H9 (cell line): Measurements from ENCODE around the gene OTOL1. TPM values are rescaled to one million over a fixed set of nuclear protein-coding genes. Genes with fewer than 3 reads are reported as not detected.

Source experiments
- DNase-seq: peaks from one replicate; pipeline ENCODE4 v3.0.0-alpha.2; 2017
- H2AFZ ChIP-seq: one replicate; pipeline ENCODE4 v1.6.1; 2013; ENCODE audit warnings: mild to moderate bottlenecking, low read length, control low read depth, moderate library complexity
- H2AK5ac ChIP-seq: 2 replicates; pipeline ENCODE4 v1.6.1; 2013; ENCODE audit warnings: low read length, control low read depth, mixed read lengths; ENCODE audit not compliant: insufficient read length
- H2BK120ac ChIP-seq: one replicate; pipeline ENCODE4 v1.6.1; 2013; ENCODE audit warnings: low read depth, mild to moderate bottlenecking, low read length, control low read depth, inconsistent platforms; ENCODE audit not compliant: poor library complexity, severe bottlenecking
- H2BK12ac ChIP-seq: 2 replicates; pipeline ENCODE4 v1.6.1; 2013; ENCODE audit warnings: low read length, control low read depth, mixed read lengths, low read depth; ENCODE audit not compliant: insufficient read length
- H2BK15ac ChIP-seq: 2 replicates; pipeline ENCODE4 v1.6.1; 2013; ENCODE audit warnings: low read depth, low read length, control low read depth
- H2BK20ac ChIP-seq: one replicate; pipeline ENCODE4 v1.6.1; 2013; ENCODE audit warnings: low read depth, mild to moderate bottlenecking, low read length, control low read depth, inconsistent platforms; ENCODE audit not compliant: poor library complexity, severe bottlenecking
- H2BK5ac ChIP-seq: 2 replicates; pipeline ENCODE4 v1.6.1; 2013; ENCODE audit warnings: low read length, control low read depth, mixed read lengths; ENCODE audit not compliant: insufficient read length
- H3K14ac ChIP-seq: 2 replicates; pipeline ENCODE4 v1.6.1; 2013; ENCODE audit warnings: low read length, control low read depth; ENCODE audit not compliant: insufficient read depth
- H3K18ac ChIP-seq: 2 replicates; pipeline ENCODE4 v1.6.1; 2013; ENCODE audit warnings: low read depth, mild to moderate bottlenecking, mixed read lengths, low read length, control low read depth; ENCODE audit not compliant: insufficient read length
- H3K23ac ChIP-seq: 2 replicates; pipeline ENCODE4 v1.6.1; 2013; ENCODE audit warnings: low read length, control low read depth, mixed read lengths, low read depth; ENCODE audit not compliant: insufficient read length
- H3K23me2 ChIP-seq: 2 replicates; pipeline ENCODE4 v1.6.1; 2013; ENCODE audit warnings: low read depth, mild to moderate bottlenecking, mixed read lengths, low read length, control low read depth; ENCODE audit not compliant: insufficient read length, poor library complexity, severe bottlenecking
- H3K27ac ChIP-seq: 2 replicates; pipeline ENCODE4 v1.5.1; 2013; ENCODE audit warnings: low read length, control low read depth, mixed read lengths, low read depth; ENCODE audit not compliant: insufficient read length
- H3K27me3 ChIP-seq: 2 replicates; pipeline ENCODE4 v1.6.1; 2013; ENCODE audit warnings: low read length, control low read depth, inconsistent platforms; ENCODE audit not compliant: insufficient read depth
- H3K4ac ChIP-seq: 2 replicates; pipeline ENCODE4 v1.6.1; 2013; ENCODE audit warnings: low read depth, mild to moderate bottlenecking, control low read depth, inconsistent platforms, low read length, moderate library complexity
- H3K4me1 ChIP-seq: 2 replicates; pipeline ENCODE4 v1.6.1; 2013; ENCODE audit warnings: low read length, control low read depth, inconsistent platforms; ENCODE audit not compliant: insufficient read depth
- H3K4me2 ChIP-seq: 2 replicates; pipeline ENCODE4 v1.6.1; 2013; ENCODE audit warnings: low read length, control low read depth, mixed read lengths; ENCODE audit not compliant: insufficient read length, insufficient read depth
- H3K56ac ChIP-seq: 2 replicates; pipeline ENCODE4 v1.6.1; 2013; ENCODE audit warnings: low read depth, mild to moderate bottlenecking, mixed read lengths, low read length, control low read depth; ENCODE audit not compliant: insufficient read length
- H3K79me1 ChIP-seq: 2 replicates; pipeline ENCODE4 v1.6.1; 2013; ENCODE audit warnings: low read depth, mild to moderate bottlenecking, moderate library complexity, low read length, control low read depth, inconsistent platforms; ENCODE audit not compliant: insufficient read depth, poor library complexity, severe bottlenecking
- H3K79me2 ChIP-seq: 2 replicates; pipeline ENCODE4 v1.6.1; 2013; ENCODE audit warnings: low read length, control low read depth, inconsistent platforms; ENCODE audit not compliant: insufficient read depth
- H3K9ac ChIP-seq: 2 replicates; pipeline ENCODE4 v1.6.1; 2013; ENCODE audit warnings: low read length, control low read depth, mixed read lengths; ENCODE audit not compliant: insufficient read length; ENCODE audit errors: extremely low read depth
- H3K9me3 ChIP-seq: one replicate; pipeline ENCODE4 v1.6.1; 2013; ENCODE audit warnings: low read depth, low read length, inconsistent platforms; ENCODE audit not compliant: control insufficient read depth
- H3T11ph ChIP-seq: one replicate; pipeline ENCODE4 v1.6.1; 2013; ENCODE audit warnings: mild to moderate bottlenecking, low read length, control low read depth, inconsistent platforms
- H4K20me1 ChIP-seq: one replicate; pipeline ENCODE4 v1.6.1; 2013; ENCODE audit not compliant: control insufficient read depth, insufficient read length, insufficient read depth
- H4K5ac ChIP-seq: 2 replicates; pipeline ENCODE4 v1.6.1; 2013; ENCODE audit warnings: low read depth, mild to moderate bottlenecking, mixed read lengths, low read length, control low read depth; ENCODE audit not compliant: insufficient read length
- H4K8ac ChIP-seq: replicated peaks from 2 replicates; pipeline ENCODE4 v1.6.1; 2013; ENCODE audit warnings: low read length, control low read depth, mixed read lengths, low read depth; ENCODE audit not compliant: insufficient read length
- H4K91ac ChIP-seq: 2 replicates; pipeline ENCODE4 v1.6.1; 2013; ENCODE audit warnings: low read depth, mild to moderate bottlenecking, moderate library complexity, mixed read lengths, low read length, control low read depth; ENCODE audit not compliant: insufficient read length
- H3K27ac Mint-ChIP-seq, 3 experiments: 2 replicates in 2 of 3; 3 replicates in 1 of 3; pipeline ENCODE4 v1.8.0; 2020 to 2021; ENCODE audit warnings: mixed read lengths in 3 of 3, mild to moderate bottlenecking in 1 of 3, moderate library complexity in 1 of 3
- H3K27me3 Mint-ChIP-seq: 2 replicates; pipeline ENCODE4 v1.8.0; 2021; ENCODE audit warnings: low read depth, mild to moderate bottlenecking, moderate library complexity, mixed read lengths
- H3K36me3 Mint-ChIP-seq, 3 experiments: 2 replicates in 2 of 3; 3 replicates in 1 of 3; pipeline ENCODE4 v1.8.0; 2020 to 2021; ENCODE audit warnings: low read depth in 3 of 3, mixed read lengths in 3 of 3; ENCODE audit not compliant: insufficient read depth in 1 of 3
- H3K4me1 Mint-ChIP-seq, 2 experiments: 2 replicates each; pipeline ENCODE4 v1.8.0; 2020; ENCODE audit warnings: mixed read lengths in 2 of 2
- H3K4me3 Mint-ChIP-seq, 2 experiments: 2 replicates in 1 of 2; 3 replicates in 1 of 2; pipeline ENCODE4 v1.8.0; 2020 to 2021; ENCODE audit warnings: mild to moderate bottlenecking in 2 of 2, mixed read lengths in 2 of 2, moderate library complexity in 1 of 2
- H3K9me3 Mint-ChIP-seq, 2 experiments: 2 replicates in 1 of 2; 3 replicates in 1 of 2; pipeline ENCODE4 v1.8.0; 2020; ENCODE audit warnings: mild to moderate bottlenecking in 2 of 2, mixed read lengths in 2 of 2, moderate library complexity in 1 of 2
- WGBS: extraction: QIAGEN DNeasy Blood & Tissue Kit; methylation state at CpG from one replicate; pipeline ENCODE4 v1.1.7; 2013; ENCODE audit warnings: missing lambda C conversion rate, low lambda C conversion rate, mixed read lengths; ENCODE audit not compliant: insufficient read length; ENCODE audit errors: extremely low coverage; 5-methylcytosine and 5-hydroxymethylcytosine counted together
- total RNA-seq: library from RNA; stranded (reverse); gene quantifications from 2 replicates; pipeline ENCODE4 v1.2.1, GENCODE V29; 2021
- TF ChIP-seq, protein P1 (sequence below): fragments of 200-600 bp; sonication (generic); conservative IDR thresholded peaks from 3 replicates; pipeline ENCODE4 v1.8.0; 2021; ENCODE audit warnings: antibody characterized with exemption, mild to moderate bottlenecking

Gene OTOL1
- total RNA-seq, 1 experiment from 2014 or later: not detected

DNA sequence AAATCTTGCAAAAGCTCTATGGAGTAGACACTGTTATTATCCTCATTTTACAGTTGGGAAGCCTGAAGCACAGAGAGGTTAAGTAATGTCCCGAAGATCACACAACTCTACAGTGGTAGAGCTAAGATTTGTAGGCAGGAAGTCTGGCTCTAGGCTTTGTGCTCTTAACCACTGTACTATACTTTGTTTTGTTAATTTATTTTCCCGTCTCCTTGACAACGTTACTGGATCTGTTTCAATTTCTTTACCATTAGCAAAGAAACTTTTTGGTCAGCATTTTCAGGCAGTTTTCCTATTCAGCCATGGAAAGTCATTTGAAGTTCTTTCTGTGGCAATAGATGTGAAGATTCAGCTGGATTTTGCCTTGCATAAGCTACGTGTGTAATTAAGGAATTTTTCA lies 51.7 kb downstream of the OTOL1 start:
- TF ChIP-seq, protein P1, sequence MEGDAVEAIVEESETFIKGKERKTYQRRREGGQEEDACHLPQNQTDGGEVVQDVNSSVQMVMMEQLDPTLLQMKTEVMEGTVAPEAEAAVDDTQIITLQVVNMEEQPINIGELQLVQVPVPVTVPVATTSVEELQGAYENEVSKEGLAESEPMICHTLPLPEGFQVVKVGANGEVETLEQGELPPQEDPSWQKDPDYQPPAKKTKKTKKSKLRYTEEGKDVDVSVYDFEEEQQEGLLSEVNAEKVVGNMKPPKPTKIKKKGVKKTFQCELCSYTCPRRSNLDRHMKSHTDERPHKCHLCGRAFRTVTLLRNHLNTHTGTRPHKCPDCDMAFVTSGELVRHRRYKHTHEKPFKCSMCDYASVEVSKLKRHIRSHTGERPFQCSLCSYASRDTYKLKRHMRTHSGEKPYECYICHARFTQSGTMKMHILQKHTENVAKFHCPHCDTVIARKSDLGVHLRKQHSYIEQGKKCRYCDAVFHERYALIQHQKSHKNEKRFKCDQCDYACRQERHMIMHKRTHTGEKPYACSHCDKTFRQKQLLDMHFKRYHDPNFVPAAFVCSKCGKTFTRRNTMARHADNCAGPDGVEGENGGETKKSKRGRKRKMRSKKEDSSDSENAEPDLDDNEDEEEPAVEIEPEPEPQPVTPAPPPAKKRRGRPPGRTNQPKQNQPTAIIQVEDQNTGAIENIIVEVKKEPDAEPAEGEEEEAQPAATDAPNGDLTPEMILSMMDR: no peak
- Histone ChIP-seq H3K9ac (no peak overlapping the region), H3K23ac (no peak overlapping the region), H2BK5ac (no peak overlapping the region), H3K23me2 (no peaks in the 10 kb centered on the region), H3K18ac (no peak overlapping the region), H3K4ac (no peak overlapping the region), H2BK12ac (no peak overlapping the region), H4K5ac (no peak overlapping the region), H3K27ac (no peak overlapping the region), H3K56ac (no peak overlapping the region), H3K27me3 (no peaks in the 10 kb centered on the region), H2AFZ (no peak overlapping the region), H3K79me2 (no peaks in the 10 kb centered on the region), H3K79me1 (no peaks in the 10 kb centered on the region), H3K9me3 (no peaks in the 10 kb centered on the region), H3K4me1 (no peaks in the 10 kb centered on the region; the same call in 1 of the 2 replicates), H4K20me1 (no peaks in the 10 kb centered on the region), H3K4me2 (no peak overlapping the region), H4K91ac (no peak overlapping the region), H3K14ac (no peak overlapping the region), H2BK120ac (no peak overlapping the region), H4K8ac (no peak overlapping the region), H2BK15ac (no peak overlapping the region), H2BK20ac (no peak overlapping the region), H2AK5ac (no peak overlapping the region), H3T11ph (peak overlapping the region; percentile 94)
- Mint-ChIP-seq H3K4me3 (no peak overlapping the region), H3K27ac (0 out of 7 replicates have a peak overlapping the region, but pooled peaks of 1 of the 3 experiments have one; percentile 14), H3K36me3 (no peaks in the 10 kb centered on the region; a peak in 1 of 7 replicates), H3K27me3 (no peaks in the 10 kb centered on the region), H3K9me3 (peaks cover 0 to 3% of the 10 kb centered on the region in 2 experiments; a peak in 2 of 5 replicates), H3K4me1 (peaks cover 0 to 14% of the 10 kb centered on the region in 2 experiments; a peak in 2 of 4 replicates)
- WGBS: no CpG with 5 or more reads among the region's 4 CpGs
- no peak for DNase-seq
